Thyroid gland (tissue), 4 donors: ENCODE measurements around the gene WDR37.

Source experiments
- CTCF ChIP-seq, 6 experiments: fragments of 200-600 bp in 3 of 6; fragments of 450-650 bp in 3 of 6; sonication (generic) in 3 of 6; IDR thresholded peaks; one replicate each; pipeline ENCODE4 v1.5.1; 2016 to 2019; ENCODE audit warnings: antibody characterized with exemption in 6 of 6, mild to moderate bottlenecking in 2 of 6, inconsistent platforms in 1 of 6, moderate library complexity in 1 of 6
- POLR2A ChIP-seq, 2 donors: fragments of 450-650 bp; IDR thresholded peaks; one replicate each; pipeline ENCODE4 v1.6.1; 2017; ENCODE audit warnings: antibody characterized with exemption in 2 of 2, mild to moderate bottlenecking in 2 of 2, moderate library complexity in 1 of 2

GRCh38 chr10:1085258-1085657 is 29.1 kb downstream of the WDR37 start:
- TF ChIP-seq CTCF (IDR thresholded peaks at IDR 0.05) (no peak), POLR2A (IDR thresholded peaks at IDR 0.05) (no peak)
